Right cardiac atrium (tissue), 5 donors: ENCODE data around the gene GSTT2B. TPM values are rescaled to one million over a fixed set of nuclear protein-coding genes. Genes with fewer than 3 reads are reported as not detected.
A peak's percentile ranks its signal among the peaks of the same experiment; 100 is the strongest.
"Not testable (repeated sequence)": the region's sequence is repeated elsewhere in the genome, so short reads cannot be mapped to it uniquely, and the experiment has no call there.

ENCODE experiments used
- ATAC-seq, 2 donors: fragments of 200-7000 bp; cut with Tn5 transposase; one replicate each; pipeline versions ENCODE4 v1.8.0 to v1.9.1; 2020; ENCODE audit warnings: moderate library complexity in 2 of 2, mild to moderate bottlenecking in 1 of 2
- DNase-seq, 3 donors: peaks; one replicate each; pipeline ENCODE4 v3.0.0-alpha.2; 2020
- H3K27ac ChIP-seq: one replicate; pipeline ENCODE4 v1.5.1; 2013; ENCODE audit warnings: mild to moderate bottlenecking, low read length, control low read depth, moderate library complexity
- H3K27me3 ChIP-seq: one replicate; pipeline ENCODE4 v1.6.1; 2013; ENCODE audit not compliant: control insufficient read depth, insufficient read depth
- H3K4me1 ChIP-seq: one replicate; pipeline ENCODE4 v1.6.1; 2013; ENCODE audit warnings: low read length; ENCODE audit not compliant: control insufficient read depth, insufficient read depth
- H3K4me3 ChIP-seq: one replicate; pipeline ENCODE4 v1.5.1; 2013; ENCODE audit warnings: low read length, control low read depth
- H3K9me3 ChIP-seq: one replicate; pipeline ENCODE4 v1.6.1; 2013; ENCODE audit warnings: low read length; ENCODE audit not compliant: control insufficient read depth
- WGBS: extraction: QIAGEN DNeasy Blood & Tissue Kit; methylation state at CpG from one replicate; pipeline ENCODE4 v1.1.7; 2013; 5-methylcytosine and 5-hydroxymethylcytosine counted together
- intact Hi-C, 4 donors: fragments of 100-400 bp; cut with DNase I; formaldehyde crosslinking; loops; one replicate each; pipeline versions ENCODE4 v1.11.0 to v1.14.0; 2022 to 2023
- polyA plus RNA-seq: library from polyadenylated mRNA; stranded (reverse); fragments of 200-250 nt; gene quantifications from one replicate; pipeline ENCODE4 v1.2.3, GENCODE V29; 2013
- total RNA-seq, 4 donors: library from RNA; stranded (reverse); fragmentation: NEBNext Ultra II Directional; extraction: Animal tissue kit (Norgen Biotek cat#: 25700); gene quantifications; one replicate each; pipeline ENCODE4 v1.2.1, GENCODE V29; 2021
- donor health status: healthy with polysubstance abuse.
- donor health status: DM: no; HTN: yes; CAD: no.
- donor health status: DM: no; HTN: no; CAD: no.
- donor health status: DM: no; HTN: yes; CAD: no; lungs with severe emphysema.
- donor health status: DM: yes; HTN: yes; CAD: no.

The GSTT2B gene
- total and polyA plus RNA-seq, 5 donors, result 2.9 to 11.1 (median 8.5) TPM

DNA sequence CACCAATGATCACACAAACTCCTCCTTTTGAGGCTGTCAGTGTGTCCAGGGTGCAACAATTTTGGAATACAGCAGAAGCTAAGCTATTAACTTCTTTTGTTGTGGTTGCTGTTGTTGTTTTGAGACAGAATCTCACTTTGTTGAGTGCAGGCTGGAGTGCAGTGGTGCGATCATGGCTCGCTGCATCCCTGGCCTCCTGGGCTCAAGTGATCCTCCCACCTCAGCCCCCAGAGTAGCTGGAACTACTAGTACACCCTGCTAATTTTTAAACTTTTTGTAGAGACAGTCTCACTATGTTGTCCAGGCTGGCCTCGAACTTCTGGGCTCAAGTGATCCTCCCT, 22.0 kb downstream of the GSTT2B start:
- DNase-seq, result no peak
- no peak overlapping the region for H3K27ac ChIP-seq
- H3K9me3 ChIP-seq, result no peaks in the 10 kb centered on the region
- ATAC-seq, result no peak
- H3K27me3 ChIP-seq, result no peaks in the 10 kb centered on the region
- 81% methylated on average over 3 of the region's 3 CpGs for WGBS
- H3K4me1 ChIP-seq, result no peaks in the 10 kb centered on the region
- H3K4me3 ChIP-seq, result no peak overlapping the region
- intact Hi-C loops, result loop anchor here in 1 of 4 donors (5.0 kb wide), 1 partner anchor 68 kb away; the partner anchor contains the start of gene GSTT4

DNA sequence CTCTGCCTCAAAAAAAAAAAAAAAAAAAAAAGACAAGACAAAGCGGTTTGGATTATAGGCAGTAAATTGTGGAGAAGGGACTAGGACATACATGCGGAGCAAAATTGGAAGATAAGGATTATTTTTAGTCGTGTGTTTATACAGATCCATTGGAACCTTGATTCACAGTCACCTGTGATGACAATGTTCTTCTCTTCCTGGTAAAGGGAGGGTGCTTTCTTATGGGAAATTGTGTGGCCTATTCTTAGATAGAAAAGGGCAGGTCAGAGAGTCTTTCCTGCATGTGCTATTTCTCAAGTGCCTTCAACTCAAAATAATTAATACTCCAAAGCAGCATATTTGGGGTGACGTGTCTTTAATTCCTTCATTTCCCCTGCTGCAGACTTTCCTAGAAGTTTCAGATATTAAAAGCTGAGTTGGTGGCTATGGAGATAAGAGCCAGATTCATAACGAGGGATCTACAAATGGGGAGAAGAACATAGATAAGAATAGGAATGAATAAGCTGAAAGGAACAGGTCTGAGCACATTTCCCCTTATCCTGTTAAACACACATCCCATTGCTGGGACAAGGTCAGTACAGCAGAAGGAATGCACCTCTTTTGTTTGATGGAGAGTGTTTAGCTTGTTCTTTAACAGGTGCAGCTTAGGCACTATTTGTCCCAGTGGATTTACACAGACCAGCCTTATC, 22.5 kb downstream of the GSTT2B start:
- H3K27me3 ChIP-seq, result no peaks in the 10 kb centered on the region
- ATAC-seq (peak; percentile 24 to 63), DNase-seq (no peak)
- no peaks in the 10 kb centered on the region for H3K9me3 ChIP-seq
- H3K27ac ChIP-seq, result no peak overlapping the region
- WGBS, result 50% methylated on average over 5 of the region's 5 CpGs
- intact Hi-C loops, result loop anchor here in 1 of 4 donors (5.0 kb wide), 1 partner anchor 69 kb away; the partner anchor contains the start of gene GSTT4
- H3K4me3 ChIP-seq, result no peak overlapping the region
- no peaks in the 10 kb centered on the region for H3K4me1 ChIP-seq

DNA sequence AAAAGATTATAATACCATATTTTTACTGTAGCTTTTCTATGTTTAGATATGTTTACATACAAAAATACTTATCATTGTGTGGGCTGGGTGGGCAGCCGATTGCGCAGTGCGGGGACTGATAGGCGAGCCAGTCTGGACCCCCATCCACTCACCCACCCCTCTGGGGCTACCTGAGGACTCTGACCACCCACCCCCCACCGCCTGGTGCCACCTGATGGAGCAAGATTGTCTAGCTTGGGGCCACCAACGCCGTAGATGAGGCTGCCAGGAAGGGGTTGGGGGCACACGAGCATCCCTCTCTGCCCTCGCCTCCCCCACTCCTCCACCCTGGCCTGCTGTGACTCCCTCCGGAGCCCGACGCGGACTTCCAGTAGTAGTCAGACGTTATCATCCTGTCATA, 34.4 kb downstream of the GSTT2B start:
- DNase-seq (no peak), ATAC-seq (no peak)
- Histone ChIP-seq H3K27ac (no peak overlapping the region), H3K4me3 (no peak overlapping the region), H3K4me1 (no peaks in the 10 kb centered on the region), H3K27me3 (no peaks in the 10 kb centered on the region), H3K9me3 (no peaks in the 10 kb centered on the region)
- 77% methylated on average over 14 of the region's 14 CpGs for WGBS
- intact Hi-C loops, result no loop called here

DNA sequence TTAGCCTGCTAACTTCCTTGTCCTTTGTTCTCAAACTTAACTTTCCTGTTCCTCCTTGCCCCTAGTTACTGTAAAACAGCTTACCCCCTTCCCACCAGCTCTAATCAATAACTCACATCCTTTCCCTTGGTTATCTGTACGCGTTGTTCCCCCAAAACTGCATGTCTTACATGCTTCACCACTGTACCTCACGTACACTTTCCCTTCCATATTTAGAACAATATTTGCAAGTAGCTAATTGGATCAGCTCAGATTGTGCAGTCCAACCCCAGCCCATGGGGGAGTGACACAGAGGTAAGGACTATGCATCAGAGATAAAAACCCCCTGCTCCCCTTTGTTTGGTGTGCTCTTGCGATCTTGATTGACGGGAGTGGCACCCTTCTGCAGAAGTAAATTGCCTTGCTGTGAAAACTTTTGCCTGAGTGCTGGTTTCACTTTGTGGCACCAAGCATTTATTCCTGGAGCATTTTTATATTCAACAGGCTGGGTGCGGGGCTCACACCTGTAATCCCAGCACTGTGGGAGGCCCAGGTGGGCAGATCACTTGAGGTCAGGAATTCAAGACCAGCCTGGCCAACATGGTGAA, 35.9 kb downstream of the GSTT2B start:
- intact Hi-C loops, result no loop called here
- WGBS, result 92% methylated on average over 6 of the region's 6 CpGs
- Histone ChIP-seq H3K9me3 (no peaks in the 10 kb centered on the region), H3K27me3 (no peaks in the 10 kb centered on the region), H3K27ac (no peak overlapping the region), H3K4me3 (no peak overlapping the region), H3K4me1 (no peaks in the 10 kb centered on the region)
- ATAC-seq (no peak), DNase-seq (no peak)

DNA sequence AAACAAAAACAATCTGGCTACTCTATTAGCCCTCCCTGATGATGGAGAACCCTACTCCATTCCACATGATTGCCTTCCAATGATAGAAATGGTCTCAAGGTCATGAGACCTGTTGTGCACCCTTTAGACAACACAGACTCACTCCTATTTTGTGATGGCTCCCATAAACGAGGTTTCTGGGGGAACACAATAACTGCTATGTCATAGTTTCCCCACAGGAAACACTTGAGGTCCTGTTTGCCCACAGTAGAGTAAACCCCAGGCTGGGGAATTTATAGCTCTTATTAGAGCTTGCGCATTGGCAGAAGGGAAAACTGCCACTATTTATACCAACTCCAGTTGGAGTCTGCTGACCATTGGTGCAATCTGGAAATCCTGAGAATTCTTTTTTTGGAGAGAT, 38.1 kb downstream of the GSTT2B start:
- DNase-seq (no peak), ATAC-seq (no peak)
- Histone ChIP-seq H3K4me3 (no peak overlapping the region), H3K9me3 (no peaks in the 10 kb centered on the region), H3K27ac (no peak overlapping the region), H3K27me3 (no peaks in the 10 kb centered on the region), H3K4me1 (no peaks in the 10 kb centered on the region)
- WGBS, result 67% methylated on average over 2 of the region's 2 CpGs
- intact Hi-C loops, result no loop called here

DNA sequence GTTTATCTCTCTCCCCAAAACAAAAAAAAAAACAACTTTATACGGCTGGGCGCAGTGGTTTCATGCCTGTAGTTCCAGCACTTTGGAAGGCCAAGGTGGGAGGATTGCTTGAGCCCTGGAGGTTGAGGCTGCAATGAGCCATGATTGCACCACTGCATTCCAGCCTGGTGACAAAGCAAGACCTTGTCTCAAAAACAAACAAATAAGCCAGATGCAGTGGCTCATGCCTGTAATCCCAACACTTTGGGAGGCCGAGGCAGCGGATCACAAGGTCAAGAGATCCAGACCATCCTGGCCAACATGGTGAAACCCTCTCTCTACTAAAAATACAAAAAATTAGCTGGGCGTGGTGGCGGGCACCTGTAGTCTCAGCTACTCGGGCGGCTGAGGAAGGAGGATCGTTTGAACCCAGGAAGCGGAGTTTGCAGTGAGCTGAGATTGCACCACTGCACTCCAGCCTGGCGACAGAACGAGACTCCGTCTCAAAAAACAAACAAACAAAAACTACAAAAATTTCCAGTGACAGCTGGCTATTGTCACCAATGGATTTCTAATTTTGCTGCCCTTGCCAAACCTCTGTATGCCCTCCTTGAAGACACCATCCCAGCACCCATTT, 39.3 kb downstream of the GSTT2B start:
- H3K4me1 ChIP-seq, H3K27ac ChIP-seq, intact Hi-C loops, DNase-seq, H3K27me3 ChIP-seq, H3K4me3 ChIP-seq, ATAC-seq, H3K9me3 ChIP-seq: not testable (repeated sequence)
- WGBS, result 90% methylated on average over 13 of the region's 13 CpGs

DNA sequence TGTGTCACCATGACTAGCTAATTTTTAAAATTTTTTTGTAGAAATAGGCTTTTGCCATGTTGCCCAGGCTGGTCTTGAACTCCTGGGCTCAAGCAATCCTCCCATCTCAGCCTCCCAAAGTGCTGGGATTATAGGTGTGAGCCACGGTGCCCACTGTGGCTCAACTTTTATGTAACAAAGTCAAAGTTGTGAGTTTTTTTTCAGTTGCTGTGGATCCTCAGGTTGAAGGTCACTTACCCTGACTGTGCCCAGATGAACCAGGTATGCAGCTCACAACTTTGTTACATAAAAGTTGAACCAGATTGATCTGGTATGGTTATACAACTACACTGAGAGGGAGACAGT, 40.8 kb downstream of the GSTT2B start:
- intact Hi-C loops, ATAC-seq, DNase-seq, H3K4me3 ChIP-seq, H3K9me3 ChIP-seq, H3K27ac ChIP-seq, H3K27me3 ChIP-seq, H3K4me1 ChIP-seq: not testable (repeated sequence)
- WGBS, result 98% methylated on average over 1 of the region's 1 CpG

DNA sequence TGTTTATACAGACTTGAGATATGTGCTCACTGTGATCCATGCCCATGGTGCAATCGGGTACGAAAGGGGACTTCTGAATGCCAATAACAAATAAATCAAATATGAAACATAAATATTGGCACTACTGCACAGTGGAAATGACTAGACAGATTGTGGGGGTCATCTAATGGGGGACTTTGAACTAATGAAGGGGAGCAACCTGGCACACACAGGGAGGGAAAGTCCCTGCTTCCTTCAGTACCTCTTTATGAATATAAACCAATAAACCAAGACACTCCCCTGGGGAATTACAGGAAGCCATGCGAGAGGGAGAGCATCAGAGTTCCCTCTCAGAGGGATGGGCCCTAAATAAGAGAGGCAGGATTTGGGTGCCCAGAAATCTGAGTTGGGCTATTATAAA, 45.7 kb downstream of the GSTT2B start:
- no peaks in the 10 kb centered on the region for H3K27me3 ChIP-seq
- intact Hi-C loops, result no loop called here
- H3K4me3 ChIP-seq, result no peak overlapping the region
- whole genome bisulfite sequencing, result 80% methylated on average over 3 of the region's 3 CpGs
- H3K4me1 ChIP-seq, result peaks cover 2% of the 10 kb centered on the region
- DNase-seq (no peak), ATAC-seq (no peak)
- no peaks in the 10 kb centered on the region for H3K9me3 ChIP-seq
- H3K27ac ChIP-seq, result no peak overlapping the region

DNA sequence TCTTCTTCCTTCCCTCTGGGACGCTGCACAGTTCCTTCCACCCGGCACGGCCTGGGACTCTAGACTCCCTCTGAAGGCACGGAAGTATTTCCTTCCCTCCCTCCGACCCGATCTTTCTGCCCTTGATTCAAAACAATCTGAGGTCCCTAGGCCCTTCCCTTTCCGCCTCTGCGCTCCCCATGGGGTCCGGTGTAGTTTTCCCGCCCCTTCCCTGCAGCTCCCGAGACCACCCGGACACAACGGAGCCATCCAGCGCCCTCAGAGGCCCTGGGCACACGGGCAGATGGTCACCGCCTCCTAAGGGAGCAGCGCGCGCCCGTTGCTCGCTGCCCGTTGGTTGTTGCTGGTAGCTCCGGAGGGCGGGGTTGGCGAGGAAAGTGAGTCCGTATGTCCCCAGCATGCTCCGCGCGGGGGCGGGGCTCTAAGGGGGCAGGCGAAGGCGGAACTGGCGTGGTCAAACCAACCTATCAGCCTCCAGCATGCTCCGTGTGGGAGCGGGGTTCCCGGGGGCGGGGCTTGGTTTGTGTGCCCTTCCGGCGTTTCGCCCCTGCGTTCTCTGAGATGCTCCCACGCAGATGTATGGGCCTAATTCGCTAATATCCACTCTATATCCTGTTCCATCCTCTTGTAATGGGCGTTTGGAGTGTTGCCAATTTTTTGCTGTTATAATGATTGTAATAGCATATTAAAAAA, 47.2 kb downstream of the GSTT2B start:
- under 1% methylated on average over 44 of the region's 44 CpGs for WGBS

DNA sequence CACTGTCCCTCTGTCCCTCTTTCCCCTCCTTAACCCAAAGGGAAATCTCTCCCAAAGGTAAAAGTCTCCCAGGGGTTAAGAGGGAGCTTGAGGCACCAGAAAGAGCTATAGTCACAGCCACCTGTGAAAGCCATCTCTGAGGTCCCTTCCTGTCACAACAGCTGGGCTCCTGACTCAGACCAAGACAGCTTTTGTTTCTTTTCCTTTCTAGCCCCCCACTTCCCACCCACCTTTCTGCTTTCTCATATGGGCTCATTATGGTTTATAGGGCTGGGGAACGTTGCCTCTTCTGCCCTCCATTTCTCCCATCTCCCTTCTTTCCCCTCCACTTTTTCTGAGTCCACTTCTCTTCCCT, 47.7 kb downstream of the GSTT2B start:
- no peak for ATAC-seq
- Histone ChIP-seq H3K9me3 (no peaks in the 10 kb centered on the region), H3K4me3 (peak overlapping the region; percentile 50), H3K27ac (peak overlapping the region; percentile 79), H3K4me1 (peaks cover 2% of the 10 kb centered on the region), H3K27me3 (no peaks in the 10 kb centered on the region)
- 0% methylated on average over 1 of the region's 1 CpG for WGBS
- intact Hi-C loops, result loop anchor here in 1 of 4 donors (5.0 kb wide), 1 partner anchor 244 kb away; no protein-coding TSS in a partner anchor
- no peak for DNase-seq

More for the DNA sequence above, 47.2 kb downstream of the GSTT2B start:
- peak; percentile 100 for DNase-seq
- no peaks in the 10 kb centered on the region for H3K9me3 ChIP-seq
- ATAC-seq, result peak; percentile 99
- peak overlapping the region; percentile 79 for H3K27ac ChIP-seq
- no peaks in the 10 kb centered on the region for H3K27me3 ChIP-seq
- peaks cover 2% of the 10 kb centered on the region for H3K4me1 ChIP-seq
- H3K4me3 ChIP-seq, result peak overlapping the region; percentile 50
- intact Hi-C loops, result loop anchor here in 1 of 4 donors (5.0 kb wide), 1 partner anchor 243 kb away; no protein-coding TSS in a partner anchor
